HepG2 (cell line): Measurements from ENCODE around the gene SIGLEC15.

Experiments used
- CTCF ChIP-seq: sonication (generic); formaldehyde crosslinking; IDR thresholded peaks from 2 replicates; pipeline ENCODE4 v1.5.0; 2020; ENCODE audit warnings: mild to moderate bottlenecking, missing genetic modification reagents, moderate library complexity
- EP300 ChIP-seq, 3 experiments: sonication (generic) in 1 of 3; formaldehyde crosslinking in 1 of 3; IDR thresholded peaks; 2 replicates each; pipeline versions ENCODE4 v1.5.1 to v1.6.1; 2011 to 2020; ENCODE audit warnings: low read depth in 2 of 3, low read length in 2 of 3, borderline replicate concordance in 1 of 3, improper control_type of control experiment in 1 of 3, mild to moderate bottlenecking in 1 of 3, missing genetic modification reagents in 1 of 3, moderate library complexity in 1 of 3
- REST ChIP-seq, 2 experiments: IDR thresholded peaks; 2 replicates each; pipeline ENCODE4 v1.6.1; 2011 to 2012; ENCODE audit warnings: low read length in 2 of 2, borderline replicate concordance in 1 of 2, low read depth in 1 of 2, mild to moderate bottlenecking in 1 of 2, moderate library complexity in 1 of 2
- SSRP1 ChIP-seq: IDR thresholded peaks from 2 replicates; pipeline ENCODE4 v1.6.1; 2016; ENCODE audit warnings: control low read depth
- ZNF281 ChIP-seq: sonication (generic); formaldehyde crosslinking; IDR thresholded peaks from 2 replicates; pipeline ENCODE4 v1.4.0; 2020; ENCODE audit warnings: missing genetic modification reagents, borderline replicate concordance
- TF ChIP-seq, protein P1 (sequence below): sonication (generic); formaldehyde crosslinking; IDR thresholded peaks from 2 replicates; pipeline ENCODE4 v1.8.1; 2022; ENCODE audit warnings: mild to moderate bottlenecking, missing genetic modification reagents
- TF ChIP-seq, protein P2 (sequence below): sonication (generic); formaldehyde crosslinking; conservative IDR thresholded peaks from 2 replicates; pipeline ENCODE4 v1.4.0; 2020; ENCODE audit warnings: missing genetic modification reagents

DNA sequence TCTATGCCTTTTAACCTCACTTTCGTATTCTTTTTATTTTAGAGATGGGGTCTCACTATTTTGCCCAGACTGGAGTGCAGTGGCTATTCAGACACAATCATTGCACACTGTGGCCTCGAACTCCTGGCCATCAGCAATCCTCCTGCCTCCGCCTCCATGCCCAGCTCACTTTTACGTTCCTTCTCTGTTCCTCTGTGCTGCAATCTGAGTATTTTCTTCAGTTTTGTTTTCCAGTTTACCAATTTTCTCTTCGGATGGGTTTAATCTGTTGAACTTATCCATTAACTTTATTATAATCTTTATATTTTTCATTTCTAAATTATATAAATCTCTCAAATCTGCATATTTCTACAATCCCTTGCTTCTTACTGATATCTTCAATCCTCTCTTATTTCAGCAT lies 38.6 kb downstream of the SIGLEC15 start:
- TF ChIP-seq EP300 (IDR thresholded peaks at IDR 0.05; ENCODE audit: low read depth in 2 of 2, low read length in 2 of 2), result no peak
- no peak for TF ChIP-seq EP300 (CRISPR knock-in tag; IDR thresholded peaks at IDR 0.05; ENCODE audit: borderline replicate concordance)
- TF ChIP-seq, protein P1, sequence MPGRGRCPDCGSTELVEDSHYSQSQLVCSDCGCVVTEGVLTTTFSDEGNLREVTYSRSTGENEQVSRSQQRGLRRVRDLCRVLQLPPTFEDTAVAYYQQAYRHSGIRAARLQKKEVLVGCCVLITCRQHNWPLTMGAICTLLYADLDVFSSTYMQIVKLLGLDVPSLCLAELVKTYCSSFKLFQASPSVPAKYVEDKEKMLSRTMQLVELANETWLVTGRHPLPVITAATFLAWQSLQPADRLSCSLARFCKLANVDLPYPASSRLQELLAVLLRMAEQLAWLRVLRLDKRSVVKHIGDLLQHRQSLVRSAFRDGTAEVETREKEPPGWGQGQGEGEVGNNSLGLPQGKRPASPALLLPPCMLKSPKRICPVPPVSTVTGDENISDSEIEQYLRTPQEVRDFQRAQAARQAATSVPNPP (CRISPR knock-in tag), result no peak
- no peak for TF ChIP-seq ZNF281
- no peak for TF ChIP-seq SSRP1
- no peak for TF ChIP-seq REST (IDR thresholded peaks at IDR 0.05; ENCODE audit: borderline replicate concordance in 1 of 2, low read depth in 1 of 2, low read length in 2 of 2)
- TF ChIP-seq, protein P2, sequence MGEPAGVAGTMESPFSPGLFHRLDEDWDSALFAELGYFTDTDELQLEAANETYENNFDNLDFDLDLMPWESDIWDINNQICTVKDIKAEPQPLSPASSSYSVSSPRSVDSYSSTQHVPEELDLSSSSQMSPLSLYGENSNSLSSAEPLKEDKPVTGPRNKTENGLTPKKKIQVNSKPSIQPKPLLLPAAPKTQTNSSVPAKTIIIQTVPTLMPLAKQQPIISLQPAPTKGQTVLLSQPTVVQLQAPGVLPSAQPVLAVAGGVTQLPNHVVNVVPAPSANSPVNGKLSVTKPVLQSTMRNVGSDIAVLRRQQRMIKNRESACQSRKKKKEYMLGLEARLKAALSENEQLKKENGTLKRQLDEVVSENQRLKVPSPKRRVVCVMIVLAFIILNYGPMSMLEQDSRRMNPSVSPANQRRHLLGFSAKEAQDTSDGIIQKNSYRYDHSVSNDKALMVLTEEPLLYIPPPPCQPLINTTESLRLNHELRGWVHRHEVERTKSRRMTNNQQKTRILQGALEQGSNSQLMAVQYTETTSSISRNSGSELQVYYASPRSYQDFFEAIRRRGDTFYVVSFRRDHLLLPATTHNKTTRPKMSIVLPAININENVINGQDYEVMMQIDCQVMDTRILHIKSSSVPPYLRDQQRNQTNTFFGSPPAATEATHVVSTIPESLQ (CRISPR knock-in tag), result no peak
- no peak for TF ChIP-seq CTCF
